ENCODE measurements around the gene FAM221B.

FAM221B gene

GRCh38 chr9:35820076-35820475 lies 8.5 kb downstream of the FAM221B start:
- Mint-ChIP-seq H3K4me3 (no peak overlapping the region), H3K27ac (no peak overlapping the region)

GRCh38 chr9:35818341-35818740 lies 10.2 kb downstream of the FAM221B start:
- no peaks in the 10 kb centered on the region for H3K9me3 Mint-ChIP-seq
- H3K36me3 Mint-ChIP-seq (ENCODE audit: low read depth), result peaks cover 12% of the 10 kb centered on the region
- peaks cover 30% of the 10 kb centered on the region for H3K4me1 Mint-ChIP-seq (ENCODE audit: low read depth)
- intact Hi-C loops (cut with micrococcal nuclease), result loop anchor here (10.0 kb wide), 1 partner anchor 174 kb away; no protein-coding TSS in a partner anchor
- H3K27me3 Mint-ChIP-seq, result peaks cover 7% of the 10 kb centered on the region
- no peak overlapping the region for H3K27ac Mint-ChIP-seq
- H3K4me3 Mint-ChIP-seq, result no peak overlapping the region

More at GRCh38 chr9:35820076-35820475, 8.5 kb downstream of the FAM221B start:
- H3K9me3 Mint-ChIP-seq, result no peaks in the 10 kb centered on the region
- intact Hi-C loops (cut with micrococcal nuclease), result no loop called here
- H3K27me3 Mint-ChIP-seq, result peaks cover 7% of the 10 kb centered on the region
- peaks cover 5% of the 10 kb centered on the region for H3K36me3 Mint-ChIP-seq (ENCODE audit: low read depth)
- peaks cover 21% of the 10 kb centered on the region for H3K4me1 Mint-ChIP-seq (ENCODE audit: low read depth)

GRCh38 chr9:35816708-35817107 lies 11.8 kb downstream of the FAM221B start:
- Mint-ChIP-seq H3K27me3 (peaks cover 5% of the 10 kb centered on the region), H3K9me3 (no peaks in the 10 kb centered on the region), H3K4me1 (ENCODE audit: low read depth) (peaks cover 44% of the 10 kb centered on the region), H3K4me3 (no peak overlapping the region), H3K36me3 (ENCODE audit: low read depth) (peaks cover 12% of the 10 kb centered on the region), H3K27ac (no peak overlapping the region)
- intact Hi-C loops (cut with micrococcal nuclease), result loop anchor here (10.0 kb wide), 1 partner anchor 172 kb away; no protein-coding TSS in a partner anchor

- Mint-ChIP-seq H3K27me3 (peaks cover 3% of the 10 kb centered on the region), H3K4me1 (ENCODE audit: low read depth) (peaks cover 56% of the 10 kb centered on the region), H3K4me3 (peak within 1 kb of the TSS; percentile 93), H3K27ac (peak within 1 kb of the TSS; percentile 86), H3K36me3 (ENCODE audit: low read depth) (peaks cover 12% of the 10 kb centered on the region), H3K9me3 (no peaks in the 10 kb centered on the region)
- intact Hi-C loops (cut with micrococcal nuclease), result loop anchor here (2.0 to 10.0 kb wide), 2 partner anchors 78 to 170 kb away; no protein-coding TSS in a partner anchor
Observed at GRCh38 chr9:35814841-35815543, 13.5 kb downstream of the FAM221B start, which contains the start of gene HINT2. Gene HINT2 (minus strand): TSS chr9:35815042. CDS start chr9:35814979, 63 bp downstream.

- Mint-ChIP-seq H3K9me3 (no peaks in the 10 kb centered on the region), H3K4me3 (peak overlapping the region; percentile 93), H3K4me1 (ENCODE audit: low read depth) (peaks cover 56% of the 10 kb centered on the region), H3K27me3 (peaks cover 3% of the 10 kb centered on the region), H3K36me3 (ENCODE audit: low read depth) (peaks cover 12% of the 10 kb centered on the region), H3K27ac (peak overlapping the region; percentile 86)
- intact Hi-C loops (cut with micrococcal nuclease), result loop anchor here (2.0 to 10.0 kb wide), 2 partner anchors 77 to 169 kb away; no protein-coding TSS in a partner anchor
Observed at GRCh38 chr9:35814106-35814840, 14.3 kb downstream of the FAM221B start.

GRCh38 chr9:35813434-35814105 lies 15.0 kb downstream of the FAM221B start:
- no peaks in the 10 kb centered on the region for H3K9me3 Mint-ChIP-seq
- no peak overlapping the region for H3K4me3 Mint-ChIP-seq
- peaks cover 3% of the 10 kb centered on the region for H3K27me3 Mint-ChIP-seq
- H3K27ac Mint-ChIP-seq, result peak overlapping the region; percentile 86
- peaks cover 12% of the 10 kb centered on the region for H3K36me3 Mint-ChIP-seq (ENCODE audit: low read depth)
- intact Hi-C loops (cut with micrococcal nuclease), result loop anchor here (2.0 to 10.0 kb wide), 2 partner anchors 77 to 169 kb away; no protein-coding TSS in a partner anchor
- peaks cover 56% of the 10 kb centered on the region for H3K4me1 Mint-ChIP-seq (ENCODE audit: low read depth)

- Mint-ChIP-seq H3K27ac (peak within 1 kb of the TSS; percentile 86), H3K4me1 (ENCODE audit: low read depth) (peaks cover 44% of the 10 kb centered on the region), H3K27me3 (no peaks in the 10 kb centered on the region), H3K4me3 (peak within 1 kb of the TSS; percentile 82), H3K9me3 (no peaks in the 10 kb centered on the region), H3K36me3 (ENCODE audit: low read depth) (peaks cover 12% of the 10 kb centered on the region)
- intact Hi-C loops (cut with micrococcal nuclease), result loop anchor here (10.0 kb wide), 1 partner anchor 167 kb away; no protein-coding TSS in a partner anchor
Observed at GRCh38 chr9:35812025-35812602, 16.4 kb downstream of the FAM221B start, which contains the start of gene SPAG8. Gene SPAG8 (minus strand): TSS chr9:35812262. CDS start chr9:35812147, 115 bp downstream.

- intact Hi-C loops (cut with micrococcal nuclease), result loop anchor here (10.0 kb wide), 1 partner anchor 167 kb away; no protein-coding TSS in a partner anchor
- H3K4me1 Mint-ChIP-seq (ENCODE audit: low read depth), result peaks cover 43% of the 10 kb centered on the region
Observed at GRCh38 chr9:35811381-35812024, 17.0 kb downstream of the FAM221B start.

GRCh38 chr9:35810122-35810521 lies 18.4 kb downstream of the FAM221B start:
- Mint-ChIP-seq H3K27me3 (peaks cover 1% of the 10 kb centered on the region), H3K9me3 (no peaks in the 10 kb centered on the region), H3K4me1 (ENCODE audit: low read depth) (peaks cover 37% of the 10 kb centered on the region), H3K27ac (no peak overlapping the region), H3K36me3 (ENCODE audit: low read depth) (peaks cover 7% of the 10 kb centered on the region), H3K4me3 (no peak overlapping the region)
- intact Hi-C loops (cut with micrococcal nuclease), result loop anchor here (10.0 kb wide), 1 partner anchor 165 kb away; no protein-coding TSS in a partner anchor

More at GRCh38 chr9:35811381-35812024, 17.0 kb downstream of the FAM221B start:
- Mint-ChIP-seq H3K27me3 (no peaks in the 10 kb centered on the region), H3K9me3 (no peaks in the 10 kb centered on the region), H3K27ac (peak overlapping the region; percentile 86), H3K4me3 (peak overlapping the region; percentile 82), H3K36me3 (ENCODE audit: low read depth) (peaks cover 12% of the 10 kb centered on the region)

GRCh38 chr9:35808433-35808832 lies 20.1 kb downstream of the FAM221B start:
- peaks cover 31% of the 10 kb centered on the region for H3K4me1 Mint-ChIP-seq (ENCODE audit: low read depth)
- no peaks in the 10 kb centered on the region for H3K9me3 Mint-ChIP-seq
- H3K36me3 Mint-ChIP-seq (ENCODE audit: low read depth), result no peaks in the 10 kb centered on the region
- H3K27me3 Mint-ChIP-seq, result peaks cover 8% of the 10 kb centered on the region
- intact Hi-C loops (cut with micrococcal nuclease), result no loop called here
- H3K27ac Mint-ChIP-seq, result no peak overlapping the region
- no peak overlapping the region for H3K4me3 Mint-ChIP-seq

- Mint-ChIP-seq H3K4me1 (ENCODE audit: low read depth) (peaks cover 11% of the 10 kb centered on the region), H3K36me3 (ENCODE audit: low read depth) (no peaks in the 10 kb centered on the region), H3K27me3 (peaks cover 12% of the 10 kb centered on the region), H3K4me3 (no peak overlapping the region), H3K9me3 (no peaks in the 10 kb centered on the region), H3K27ac (no peak overlapping the region)
- intact Hi-C loops (cut with micrococcal nuclease), result no loop called here
Observed at GRCh38 chr9:35806101-35806500, 22.4 kb downstream of the FAM221B start.

GRCh38 chr9:35801328-35802128 lies 27.0 kb downstream of the FAM221B start:
- intact Hi-C loops (cut with micrococcal nuclease), result no loop called here
- no peaks in the 10 kb centered on the region for H3K36me3 Mint-ChIP-seq (ENCODE audit: low read depth)

More at GRCh38 chr9:35801328-35802128, 27.0 kb downstream of the FAM221B start:
- no peaks in the 10 kb centered on the region for H3K9me3 Mint-ChIP-seq
- peaks cover 17% of the 10 kb centered on the region for H3K27me3 Mint-ChIP-seq
- no peak overlapping the region for H3K4me3 Mint-ChIP-seq
- no peak overlapping the region for H3K27ac Mint-ChIP-seq
- H3K4me1 Mint-ChIP-seq (ENCODE audit: low read depth), result peaks cover 10% of the 10 kb centered on the region

Data from dendritic cell treated with granulocyte-macrophage colony-stimulating factor and Interleukin-4, amounts not matched to agents 40 ng/mL and 50 ng/mL, for 4 days (primary cell).